IMR-90 (cell line): ENCODE data around the gene HOXD12. TPM values are rescaled to one million over a fixed set of nuclear protein-coding genes. Genes with fewer than 3 reads are reported as not detected.

Experiments
- ATAC-seq: fragments of 200-7000 bp; cut with Tn5 transposase; 2 replicates; pipeline ENCODE4 v1.9.1; 2020; ENCODE audit warnings: low read depth, mild to moderate bottlenecking, moderate library complexity
- BruUV-seq: library from RNA; stranded (reverse); fragments of 400-500 nt; replicated peaks from 2 replicates; lab custom pipeline; 2021; lab: Mats Ljungman, UMichigan
- CTCF ChIA-PET: fragments of 300-600 bp; formaldehyde crosslinking; extraction: SDS; loops from one replicate; lab custom pipeline; 2021; ENCODE audit warnings: antibody characterized with exemption; lab: Yijun Ruan, JAX
- POLR2A ChIA-PET: fragments of 300-600 bp; sonication (Branson Sonifier 250); formaldehyde crosslinking; loops from one replicate; lab custom pipeline; 2022; ENCODE audit warnings: antibody characterized with exemption; ENCODE audit not compliant: unreplicated experiment; lab: Charles Lee
- DNase-seq: peaks from one replicate; pipeline ENCODE4 v3.0.0; 2013
- H2AFZ ChIP-seq: replicated peaks from 2 replicates; pipeline ENCODE3; 2013; ENCODE audit warnings: low read length, mild to moderate bottlenecking; ENCODE audit not compliant: poor library complexity
- H2AK5ac ChIP-seq: 2 replicates; pipeline ENCODE4 v1.6.1; 2013; ENCODE audit warnings: low read depth, low read length, inconsistent platforms
- H2AK9ac ChIP-seq: replicated peaks from 2 replicates; pipeline ENCODE3; 2013; ENCODE audit warnings: mild to moderate bottlenecking, low read depth, low read length, moderate library complexity; ENCODE audit not compliant: poor library complexity
- H2BK120ac ChIP-seq: 2 replicates; pipeline ENCODE4 v1.6.1; 2013; ENCODE audit warnings: low read depth, low read length, inconsistent platforms
- H2BK15ac ChIP-seq: 3 replicates; pipeline ENCODE4 v1.6.1; 2013; ENCODE audit warnings: low read depth, low read length, inconsistent platforms
- H2BK20ac ChIP-seq: 2 replicates; pipeline ENCODE4 v1.6.1; 2013; ENCODE audit warnings: low read depth, mild to moderate bottlenecking, inconsistent platforms, low read length, moderate library complexity
- H2BK5ac ChIP-seq: 2 replicates; pipeline ENCODE4 v1.6.1; 2013; ENCODE audit warnings: mild to moderate bottlenecking, low read depth, low read length, inconsistent platforms; ENCODE audit not compliant: poor library complexity, severe bottlenecking
- H3K14ac ChIP-seq: replicated peaks from 2 replicates; pipeline ENCODE4 v1.6.1; 2013; ENCODE audit warnings: low read depth, low read length, inconsistent platforms
- H3K18ac ChIP-seq: 2 replicates; pipeline ENCODE4 v1.6.1; 2013; ENCODE audit warnings: low read depth, low read length, control low read depth
- H3K23ac ChIP-seq: 2 replicates; pipeline ENCODE4 v1.6.1; 2013; ENCODE audit warnings: low read depth, low read length, inconsistent platforms
- H3K27ac ChIP-seq: 2 replicates; pipeline ENCODE4 v1.5.1; 2013; ENCODE audit warnings: mild to moderate bottlenecking, control low read depth, low read length; ENCODE audit not compliant: insufficient read depth
- H3K27me3 ChIP-seq: 2 replicates; pipeline ENCODE4 v1.6.1; 2013; ENCODE audit warnings: low read length; ENCODE audit not compliant: control insufficient read depth, insufficient read depth
- H3K36me3 ChIP-seq: 2 replicates; pipeline ENCODE4 v1.6.1; 2013; ENCODE audit warnings: low read length, mixed read lengths; ENCODE audit not compliant: control insufficient read depth, insufficient read depth
- H3K4ac ChIP-seq: 2 replicates; pipeline ENCODE4 v1.6.1; 2013; ENCODE audit warnings: low read depth, low read length, inconsistent platforms
- H3K4me1 ChIP-seq: 2 replicates; pipeline ENCODE4 v1.6.1; 2013; ENCODE audit warnings: low read length, mixed read lengths; ENCODE audit not compliant: control insufficient read depth, insufficient read depth
- H3K4me2 ChIP-seq: 2 replicates; pipeline ENCODE4 v1.6.1; 2013; ENCODE audit warnings: low read depth, mild to moderate bottlenecking, control low read depth, low read length, moderate library complexity
- H3K4me3 ChIP-seq: 2 replicates; pipeline ENCODE4 v1.5.1; 2013; ENCODE audit warnings: low read depth, mild to moderate bottlenecking, control low read depth, low read length, moderate library complexity; ENCODE audit not compliant: insufficient read depth
- H3K56ac ChIP-seq: 2 replicates; pipeline ENCODE4 v1.6.1; 2013; ENCODE audit warnings: low read length, inconsistent platforms; ENCODE audit not compliant: insufficient read depth; ENCODE audit errors: extremely low read depth
- H3K79me1 ChIP-seq, 2 experiments: 2 replicates each; pipeline ENCODE4 v1.6.1; 2013; ENCODE audit warnings: low read length in 2 of 2, inconsistent platforms in 1 of 2, low read depth in 1 of 2
- H3K9ac ChIP-seq: 2 replicates; pipeline ENCODE4 v1.6.1; 2013; ENCODE audit warnings: low read depth, low read length, control low read depth
- H3K9me1 ChIP-seq: 2 replicates; pipeline ENCODE4 v1.6.1; 2013; ENCODE audit warnings: low read length, inconsistent platforms; ENCODE audit not compliant: insufficient read depth
- H3K9me3 ChIP-seq: 2 replicates; pipeline ENCODE4 v1.6.1; 2013; ENCODE audit warnings: low read length; ENCODE audit not compliant: control insufficient read depth, insufficient read depth
- H4K20me1 ChIP-seq: 2 replicates; pipeline ENCODE4 v1.6.1; 2013; ENCODE audit warnings: low read length, inconsistent platforms; ENCODE audit not compliant: insufficient read depth
- H4K5ac ChIP-seq: 2 replicates; pipeline ENCODE4 v1.6.1; 2013; ENCODE audit warnings: mild to moderate bottlenecking, low read depth, low read length, control low read depth
- H4K8ac ChIP-seq, 2 experiments: 2 replicates each; pipeline ENCODE4 v1.6.1; 2013; ENCODE audit warnings: low read depth in 2 of 2, low read length in 2 of 2, control low read depth in 1 of 2, inconsistent platforms in 1 of 2
- H4K91ac ChIP-seq: 2 replicates; pipeline ENCODE4 v1.6.1; 2013; ENCODE audit warnings: low read depth, low read length, inconsistent platforms; ENCODE audit not compliant: insufficient read depth
- MAFK ChIP-seq: IDR thresholded peaks from 2 replicates; pipeline ENCODE4 v1.6.1; 2012; ENCODE audit warnings: low read depth, low read length, improper control_type of control experiment
- RCOR1 ChIP-seq: IDR thresholded peaks from 2 replicates; pipeline ENCODE4 v1.6.1; 2012; ENCODE audit warnings: mild to moderate bottlenecking, low read length, improper control_type of control experiment; ENCODE audit not compliant: insufficient replicate concordance
- RFX5 ChIP-seq: IDR thresholded peaks from 2 replicates; pipeline ENCODE4 v1.8.0; 2012; ENCODE audit warnings: low read depth, mild to moderate bottlenecking, low read length, moderate library complexity
- WGBS, 2 experiments: methylation state at CpG; one replicate each; pipeline versions ENCODE4 v1.1.5 to v1.1.7; 2013; ENCODE audit warnings: missing lambda C conversion rate in 2 of 2; ENCODE audit not compliant: insufficient read length in 1 of 2; ENCODE audit errors: extremely low coverage in 2 of 2; 5-methylcytosine and 5-hydroxymethylcytosine counted together
- dilution Hi-C: fragments of 300-500 bp; cut with HindIII; formaldehyde crosslinking; loops from one replicate; pipeline ENCODE4 v1.14.3; 2018; ENCODE audit warnings: low sequenced_read_pairs; ENCODE audit not compliant: unreplicated experiment
- in situ Hi-C: fragments of 300-500 bp; cut with MboI; formaldehyde crosslinking; loops from 3 replicates; pipeline ENCODE4 v1.14.3; 2019; ENCODE audit warnings: low sequenced_read_pairs, inconsistent platforms, mixed read lengths
- intact Hi-C: fragments of 100-400 bp; cut with micrococcal nuclease; formaldehyde crosslinking; loops from 2 replicates; pipeline ENCODE4 v1.10.0; 2022
- polyA plus RNA-seq, 3 experiments: library from polyadenylated mRNA; depleted of rRNA; stranded (reverse); fragments of >200 nt; gene quantifications; 2 replicates each; pipeline ENCODE4 v1.2.3, GENCODE V29; 2012; ENCODE audit warnings: low replicate concordance in 1 of 3
- total RNA-seq: library from RNA; depleted of rRNA; stranded (reverse); fragments of >200 nt; gene quantifications from 2 replicates; pipeline ENCODE4 v1.2.3, GENCODE V29; 2012

The HOXD12 gene
- total and polyA plus RNA-seq, 2 of the 4 experiments (the other 2 are of a cell fraction): not detected

GRCh38 chr2:176103194-176103593 lies 3.6 kb downstream of the HOXD12 start:
- H3K56ac ChIP-seq: no peak overlapping the region
- H4K8ac ChIP-seq: no peak overlapping the region
- TF ChIP-seq RFX5: no peak
- TF ChIP-seq RCOR1: no peak
- no peak for TF ChIP-seq MAFK
- in situ Hi-C loops: no loop called here
- H3K4me2 ChIP-seq: no peak overlapping the region
- no peak for DNase-seq
- H4K20me1 ChIP-seq: no peaks in the 10 kb centered on the region
- no peak overlapping the region for H3K14ac ChIP-seq
- CTCF ChIA-PET: interaction anchor here (1.6 kb wide), 1 partner anchor 451 kb away, joined by 5 read pairs; no protein-coding TSS in a partner anchor
- H3K18ac ChIP-seq: no peak overlapping the region
- H2BK120ac ChIP-seq: no peak overlapping the region
- H2AK9ac ChIP-seq: no peak overlapping the region
- no peak overlapping the region for H2BK5ac ChIP-seq
- no peak for ATAC-seq
- no peak overlapping the region for H3K9ac ChIP-seq
- peaks cover 4% of the 10 kb centered on the region; the same call in 1 of the 2 replicates for H3K9me3 ChIP-seq
- H3K27ac ChIP-seq: no peak overlapping the region
- no peak overlapping the region for H3K23ac ChIP-seq
- H3K36me3 ChIP-seq: no peaks in the 10 kb centered on the region
- no peak overlapping the region for H2AK5ac ChIP-seq
- H4K91ac ChIP-seq: no peak overlapping the region
- no peak overlapping the region for H4K5ac ChIP-seq
- no peak overlapping the region for H2BK20ac ChIP-seq
- POLR2A ChIA-PET: no interaction called here
- no peaks in the 10 kb centered on the region for H3K4me1 ChIP-seq
- WGBS, 2 experiments: no CpG with 5 or more reads among the region's 7 CpGs
- H3K4me3 ChIP-seq: no peak overlapping the region
- H2AFZ ChIP-seq: no peak overlapping the region
- intact Hi-C loops: no loop called here
- BruUV-seq: no TSS peak
- dilution Hi-C loops: no loop called here
- peaks cover 95% of the 10 kb centered on the region for H3K27me3 ChIP-seq
- H3K9me1 ChIP-seq: no peaks in the 10 kb centered on the region
- H3K79me1 ChIP-seq: no peaks in the 10 kb centered on the region
- no peak overlapping the region for H3K4ac ChIP-seq
- no peak overlapping the region for H2BK15ac ChIP-seq
